Activated effector memory CD4-positive, alpha-beta T cell treated with anti-CD3 and anti-CD28 coated beads, Interleukin-2, amount 50 U/mL, for 16 hours (primary cell): ENCODE data around the gene SLCO2B1.
A peak's percentile ranks its signal among the peaks of the same experiment; 100 is the strongest.
"Not testable (repeated sequence)": the region's sequence is repeated elsewhere in the genome, so short reads cannot be mapped to it uniquely, and the experiment has no call there.

Experiments used
- DNase-seq: peaks from one replicate; pipeline ENCODE4 v3.0.0-alpha.2; 2020

SLCO2B1 gene, protein sequence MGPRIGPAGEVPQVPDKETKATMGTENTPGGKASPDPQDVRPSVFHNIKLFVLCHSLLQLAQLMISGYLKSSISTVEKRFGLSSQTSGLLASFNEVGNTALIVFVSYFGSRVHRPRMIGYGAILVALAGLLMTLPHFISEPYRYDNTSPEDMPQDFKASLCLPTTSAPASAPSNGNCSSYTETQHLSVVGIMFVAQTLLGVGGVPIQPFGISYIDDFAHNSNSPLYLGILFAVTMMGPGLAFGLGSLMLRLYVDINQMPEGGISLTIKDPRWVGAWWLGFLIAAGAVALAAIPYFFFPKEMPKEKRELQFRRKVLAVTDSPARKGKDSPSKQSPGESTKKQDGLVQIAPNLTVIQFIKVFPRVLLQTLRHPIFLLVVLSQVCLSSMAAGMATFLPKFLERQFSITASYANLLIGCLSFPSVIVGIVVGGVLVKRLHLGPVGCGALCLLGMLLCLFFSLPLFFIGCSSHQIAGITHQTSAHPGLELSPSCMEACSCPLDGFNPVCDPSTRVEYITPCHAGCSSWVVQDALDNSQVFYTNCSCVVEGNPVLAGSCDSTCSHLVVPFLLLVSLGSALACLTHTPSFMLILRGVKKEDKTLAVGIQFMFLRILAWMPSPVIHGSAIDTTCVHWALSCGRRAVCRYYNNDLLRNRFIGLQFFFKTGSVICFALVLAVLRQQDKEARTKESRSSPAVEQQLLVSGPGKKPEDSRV

DNA sequence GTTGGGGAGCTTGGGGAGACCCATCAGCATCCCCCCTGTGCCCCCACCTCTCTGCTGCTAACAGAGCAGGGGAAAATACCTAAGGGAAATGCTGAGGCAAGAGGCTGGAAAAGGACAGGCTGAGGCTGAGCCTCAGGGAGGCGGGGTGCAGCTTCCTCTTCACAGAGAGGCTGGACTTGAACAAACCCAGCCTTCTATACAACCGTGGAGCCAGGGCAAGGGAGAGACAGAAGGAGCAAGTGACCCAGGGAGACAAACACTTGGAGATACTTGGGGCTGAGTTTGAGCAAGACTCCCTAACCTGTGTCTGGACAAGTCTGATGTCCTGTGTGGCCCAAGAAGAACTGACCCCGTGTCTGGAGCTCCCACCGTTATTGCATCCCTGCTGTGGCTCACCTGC, at the start of gene SLCO2B1:
TSS of gene SLCO2B1 (plus strand) at position 229 of the 400 bp plus-strand sequence. CDS start 275 bp downstream, outside the sequence.
- no peak for DNase-seq

DNA sequence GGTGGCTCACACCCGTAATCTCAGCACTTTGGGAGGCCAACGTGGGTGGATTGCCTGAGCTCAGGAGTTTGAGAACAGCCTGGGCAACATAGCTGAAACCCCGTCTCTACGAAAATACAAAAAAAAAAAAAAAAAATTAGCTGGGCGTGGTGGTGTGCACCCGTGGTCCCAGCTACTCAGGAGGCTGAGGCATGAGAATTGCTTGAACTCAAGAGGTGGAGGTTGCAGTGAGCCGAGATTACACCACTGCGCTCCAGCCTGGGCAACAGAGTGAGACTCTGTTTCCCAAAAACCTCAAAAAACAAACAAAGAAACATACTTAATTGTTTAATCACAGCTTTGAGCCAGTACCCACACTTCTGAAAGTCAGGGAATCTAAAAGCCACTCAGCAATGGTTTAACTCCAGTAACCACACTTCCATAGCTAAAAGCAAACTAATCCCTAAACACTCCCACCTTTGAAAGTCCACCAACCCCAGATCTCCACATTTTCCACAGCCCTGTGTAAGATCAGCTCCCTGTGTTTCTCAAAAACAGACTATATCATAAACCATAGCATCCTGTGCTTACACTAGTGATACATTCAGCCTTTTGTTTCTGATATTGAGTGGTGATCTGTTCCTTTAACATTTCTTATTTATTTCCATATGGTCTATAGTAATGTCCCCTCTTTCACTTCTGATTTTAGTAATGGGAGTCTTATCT, 49.3 kb upstream of the SLCO2B1 start:
- DNase-seq, result no peak

DNA sequence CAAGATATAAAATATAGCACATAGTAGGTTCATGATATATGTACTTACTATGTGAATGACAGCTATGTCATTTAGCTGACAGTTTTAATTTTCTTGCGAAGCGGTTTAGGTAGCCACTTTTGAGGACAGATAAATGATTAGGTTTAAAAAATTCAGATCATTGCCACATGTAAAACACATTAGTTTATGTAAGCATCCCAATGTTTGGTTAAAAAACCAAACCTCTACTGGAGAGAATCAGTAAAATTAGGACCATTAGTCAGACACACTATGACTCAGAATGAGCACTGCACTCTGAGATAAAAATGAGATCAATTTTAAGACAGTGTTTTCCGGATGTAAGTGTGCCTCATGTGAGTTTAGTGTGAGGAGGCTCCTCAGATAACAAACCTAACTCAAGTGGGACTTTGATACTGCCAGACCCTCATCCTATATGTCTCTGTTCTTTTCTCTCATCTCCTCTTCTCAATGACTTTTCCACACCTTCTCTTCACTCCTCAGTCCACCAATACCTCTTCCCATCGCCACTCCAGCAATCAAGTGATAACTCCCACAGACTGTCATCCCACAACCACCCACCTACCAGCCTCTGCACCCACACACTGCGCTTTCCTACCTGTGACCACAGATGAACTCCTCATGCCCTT, 47.4 kb upstream of the SLCO2B1 start:
- DNase-seq, result no peak

DNA sequence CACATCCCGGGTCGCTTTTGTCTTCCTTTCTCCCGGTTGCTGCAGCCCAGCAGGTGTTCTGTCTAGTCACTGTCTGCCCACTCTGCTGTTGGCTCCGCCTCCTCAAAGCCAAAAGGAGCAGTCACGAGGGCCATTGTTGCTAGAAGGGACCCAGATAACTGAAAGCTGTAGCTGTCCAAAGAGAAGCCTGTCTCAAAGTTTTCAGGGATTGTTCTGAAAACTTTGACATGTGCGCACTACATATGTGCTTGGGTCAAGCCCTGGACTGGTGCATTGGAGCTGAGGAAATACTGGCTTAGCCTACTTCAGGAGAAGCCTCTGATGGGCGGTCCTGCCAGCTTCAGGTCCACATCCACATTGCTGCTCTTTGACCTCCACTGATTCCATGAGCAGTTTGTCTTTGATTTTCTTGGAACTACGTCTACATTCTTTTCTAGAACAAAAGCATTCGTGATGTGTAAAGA, 45.4 kb upstream of the SLCO2B1 start:
- DNase-seq, result no peak

DNA sequence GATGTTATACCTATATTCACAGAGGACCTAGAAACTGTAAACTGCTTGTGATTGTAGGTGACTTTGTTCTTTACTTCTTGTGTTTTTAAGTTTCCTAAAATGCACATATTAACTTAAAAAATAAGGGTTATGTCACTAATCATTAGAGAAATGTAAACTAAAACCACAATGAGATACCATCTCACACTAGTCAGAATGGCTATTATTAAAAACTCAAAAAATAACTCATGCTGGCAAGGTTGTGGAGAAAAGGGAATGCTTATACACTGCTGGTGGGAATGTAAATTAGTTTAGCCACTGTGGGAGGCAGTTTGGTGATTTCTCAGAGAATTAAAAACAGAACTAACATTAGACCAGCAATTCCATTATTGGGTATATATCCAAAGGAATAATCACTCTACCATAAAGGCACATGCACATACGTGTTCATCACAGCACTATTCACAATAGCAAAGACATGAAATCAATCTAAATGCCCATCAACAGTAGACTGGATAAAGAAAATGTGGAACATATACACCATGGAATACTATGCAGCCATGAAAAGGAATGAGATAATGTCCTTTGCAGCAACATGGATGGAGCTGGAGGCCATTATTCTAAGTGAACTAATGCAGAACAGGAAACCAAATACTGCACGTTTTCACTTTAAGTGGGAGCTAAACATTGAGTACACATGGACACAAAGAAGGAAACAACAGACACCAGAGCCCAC, 44.8 kb upstream of the SLCO2B1 start:
- not testable (repeated sequence) for DNase-seq

DNA sequence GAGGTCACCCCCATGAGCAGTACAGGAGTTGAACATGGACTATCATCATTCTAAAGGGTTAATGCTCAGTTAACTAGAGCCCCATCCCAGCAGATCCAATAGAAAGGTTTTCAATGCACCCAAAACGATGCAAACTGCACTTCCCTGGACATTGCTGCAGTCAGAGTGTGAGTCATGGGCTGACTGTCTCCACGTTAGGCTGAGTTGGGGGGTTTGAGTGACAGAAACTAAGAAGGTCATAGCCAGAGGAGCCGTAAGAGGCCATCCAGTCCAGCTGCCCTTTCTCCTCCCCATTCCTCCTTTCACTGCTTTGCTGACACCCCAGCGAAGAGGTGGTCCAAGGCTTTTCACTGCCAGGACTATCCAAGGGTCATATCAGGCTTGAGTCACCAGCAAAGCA, 43.7 kb upstream of the SLCO2B1 start:
- no peak for DNase-seq

DNA sequence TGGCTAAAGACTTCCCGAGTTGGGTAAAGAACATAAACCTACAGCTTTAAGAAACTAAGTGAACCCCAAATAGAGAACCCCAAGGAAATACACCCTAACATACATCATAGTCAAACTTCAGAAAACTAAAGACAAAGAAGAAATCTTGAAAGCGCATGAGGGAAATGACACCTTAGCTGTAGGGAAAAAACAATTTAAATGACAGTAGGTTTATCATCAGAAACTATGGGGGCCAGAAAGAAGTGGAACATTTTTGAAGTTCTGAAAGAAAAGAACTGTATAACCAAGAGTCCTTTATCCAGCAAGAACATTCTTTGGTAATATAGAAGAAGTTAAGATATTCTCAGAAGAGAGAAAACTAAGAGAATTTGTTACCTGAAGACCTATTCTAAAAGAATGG, 38.7 kb upstream of the SLCO2B1 start:
- DNase-seq, result no peak

DNA sequence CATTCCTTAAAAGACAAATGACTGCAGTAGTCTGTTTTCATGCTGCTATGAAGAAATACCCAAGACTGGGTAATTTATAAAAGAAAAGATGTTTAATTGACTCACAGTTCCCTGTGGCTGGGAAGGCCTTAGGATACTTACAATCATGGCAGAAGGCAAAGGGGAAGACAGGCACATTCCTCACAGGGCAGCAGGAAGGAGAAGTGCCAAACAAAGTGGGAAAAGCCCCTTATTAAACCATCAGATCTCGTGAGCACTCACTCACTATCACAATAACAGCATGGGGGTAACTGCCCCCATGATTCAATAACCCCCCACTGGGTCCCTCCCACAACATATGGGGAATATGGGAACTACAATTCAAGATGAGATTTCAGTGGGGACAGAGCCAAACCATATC, 37.9 kb upstream of the SLCO2B1 start:
- DNase-seq, result no peak

DNA sequence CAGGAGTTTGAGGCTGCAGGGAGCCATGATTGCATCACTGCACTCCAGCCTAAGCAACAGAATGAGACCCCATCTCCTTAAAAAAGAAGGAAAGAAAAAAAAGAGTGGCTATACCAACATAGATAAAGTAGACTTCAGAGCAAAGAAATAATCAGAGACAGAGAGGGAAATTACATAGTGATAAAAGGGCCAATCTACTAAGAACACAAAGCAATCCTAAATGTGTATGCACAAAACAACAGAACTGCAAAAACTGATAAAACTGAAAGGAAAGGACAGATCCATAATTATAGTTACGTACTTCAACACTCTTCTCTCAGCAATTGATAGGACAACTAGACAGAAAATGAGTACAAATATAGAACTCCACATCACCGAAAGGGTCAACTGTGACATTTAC, 36.4 kb upstream of the SLCO2B1 start:
- no peak for DNase-seq

DNA sequence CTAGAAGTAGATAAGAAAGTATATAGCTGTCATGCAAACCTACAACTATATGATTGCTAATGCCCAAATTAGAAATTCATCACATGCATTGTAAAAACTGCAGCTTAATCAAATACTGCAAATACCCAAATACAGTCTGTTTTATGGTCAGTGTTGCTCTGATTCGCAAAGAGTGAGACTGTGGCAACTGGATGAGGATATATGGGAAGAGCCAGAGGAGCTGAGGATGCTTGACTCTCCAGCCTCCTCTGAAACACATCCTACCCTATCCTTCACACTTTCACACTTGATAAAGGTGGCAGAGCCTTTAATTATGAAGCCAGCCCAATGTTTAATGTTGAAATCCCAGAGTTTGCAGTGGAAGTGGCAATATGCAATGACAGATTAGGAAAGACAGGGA, 32.3 kb upstream of the SLCO2B1 start:
- DNase-seq, result no peak

DNA sequence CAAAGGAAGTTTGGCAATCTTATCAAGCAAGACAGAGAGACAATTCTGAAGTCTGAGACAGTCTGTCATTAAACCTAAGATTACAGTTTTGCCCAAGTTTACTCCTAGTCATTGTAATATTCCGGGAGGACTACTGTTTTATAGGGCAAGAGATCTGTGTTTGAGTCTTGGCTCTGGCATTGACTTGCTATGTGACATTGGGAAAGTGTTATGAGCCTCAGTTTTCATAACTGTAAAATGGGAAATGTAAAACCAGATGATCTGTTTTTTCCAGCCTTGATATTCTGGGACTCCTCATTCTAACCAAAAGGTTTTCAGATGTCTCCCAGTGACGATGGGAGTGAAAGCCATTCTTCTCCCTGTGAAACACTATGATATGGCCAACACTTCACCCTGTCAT, 24.3 kb upstream of the SLCO2B1 start:
- DNase-seq, result no peak

DNA sequence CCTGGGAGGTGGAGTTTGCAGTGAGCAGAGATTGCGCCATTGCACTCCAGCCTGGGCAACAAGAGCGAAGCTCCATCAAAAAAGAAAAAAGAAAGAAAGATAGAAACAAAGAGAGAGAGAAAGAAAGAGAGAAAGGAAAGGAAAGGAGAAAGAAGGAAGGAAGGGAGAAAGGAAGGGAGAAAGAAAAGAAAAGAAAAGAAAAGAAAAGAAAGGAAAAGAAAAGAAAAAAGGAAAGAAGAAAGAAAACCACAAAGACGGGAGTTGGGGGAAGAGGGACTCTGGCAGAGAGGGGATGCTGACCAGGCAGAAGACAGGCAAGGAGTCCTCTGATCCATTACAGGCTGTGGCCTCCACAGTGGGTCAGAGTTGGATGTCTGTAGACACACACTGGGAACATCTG, 18.8 kb upstream of the SLCO2B1 start:
- DNase-seq, result no peak

DNA sequence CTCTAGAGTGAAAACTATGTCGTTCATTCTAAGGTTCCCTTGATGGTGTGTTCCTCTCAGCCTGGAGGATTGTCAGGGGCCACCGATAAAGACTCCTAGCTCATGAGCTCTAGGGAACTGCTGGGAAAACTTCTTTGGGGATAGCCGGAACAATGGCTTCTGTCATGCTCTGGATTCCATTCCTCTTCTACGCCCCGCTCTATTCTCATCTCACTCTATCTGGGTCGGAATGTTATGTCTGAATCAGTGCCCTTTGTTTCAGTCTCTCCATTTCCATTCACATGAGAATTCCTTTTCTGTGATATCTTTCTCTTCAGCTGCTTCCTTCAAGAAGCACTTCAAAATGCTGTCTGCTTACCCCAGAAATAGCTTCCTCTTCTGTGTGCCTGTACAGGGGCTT, 16.9 kb upstream of the SLCO2B1 start:
- no peak for DNase-seq

DNA sequence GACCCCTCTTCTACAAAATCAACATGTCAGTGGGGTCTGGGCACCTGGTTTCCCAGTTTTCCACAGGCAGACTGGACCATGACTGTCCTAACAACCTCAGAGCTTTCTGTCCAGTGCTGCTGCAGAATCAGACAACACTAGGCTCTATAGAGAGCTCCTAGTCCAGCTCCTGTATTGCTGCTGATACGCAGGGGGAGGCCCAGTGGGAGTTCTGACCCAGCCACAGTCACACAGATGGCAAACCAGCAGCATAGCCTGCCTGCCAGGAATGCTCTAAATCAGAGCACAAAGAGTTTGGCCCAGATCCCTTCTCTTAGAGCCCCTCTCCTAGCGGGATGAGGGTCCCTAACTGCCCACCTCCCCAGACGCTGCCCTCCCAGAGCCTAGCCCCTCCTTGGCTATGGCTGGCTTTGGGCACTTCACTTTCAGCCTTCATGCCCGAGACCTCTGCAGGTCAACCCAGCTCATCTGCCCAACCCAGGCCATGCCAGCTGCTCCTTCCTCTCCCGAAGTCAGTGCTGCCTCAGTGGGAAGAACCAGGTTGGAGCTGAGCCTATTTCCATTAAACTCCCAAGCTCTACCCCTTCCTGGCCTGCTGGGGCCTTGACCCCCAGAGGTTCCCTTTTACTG, 15.8 kb upstream of the SLCO2B1 start:
- DNase-seq, result no peak

DNA sequence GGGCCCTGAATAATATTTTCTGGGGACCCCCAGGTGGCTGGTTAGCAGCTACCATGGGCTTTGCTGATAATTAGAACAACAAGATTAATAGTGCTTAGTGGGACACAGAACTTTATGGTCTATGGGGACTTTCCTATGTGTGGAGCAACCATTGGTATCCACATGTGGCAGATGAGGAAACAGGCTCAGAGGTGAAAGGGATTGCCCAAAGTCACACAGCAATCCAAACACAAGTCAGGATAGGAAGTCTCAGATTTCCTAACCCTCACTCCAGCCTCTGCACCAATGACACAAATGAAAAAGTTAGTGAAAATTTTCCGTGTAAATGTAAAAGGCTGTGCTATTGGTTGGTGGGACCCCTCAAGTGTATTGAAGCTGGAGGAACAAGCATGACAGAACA, 15.3 kb upstream of the SLCO2B1 start:
- DNase-seq, result no peak

DNA sequence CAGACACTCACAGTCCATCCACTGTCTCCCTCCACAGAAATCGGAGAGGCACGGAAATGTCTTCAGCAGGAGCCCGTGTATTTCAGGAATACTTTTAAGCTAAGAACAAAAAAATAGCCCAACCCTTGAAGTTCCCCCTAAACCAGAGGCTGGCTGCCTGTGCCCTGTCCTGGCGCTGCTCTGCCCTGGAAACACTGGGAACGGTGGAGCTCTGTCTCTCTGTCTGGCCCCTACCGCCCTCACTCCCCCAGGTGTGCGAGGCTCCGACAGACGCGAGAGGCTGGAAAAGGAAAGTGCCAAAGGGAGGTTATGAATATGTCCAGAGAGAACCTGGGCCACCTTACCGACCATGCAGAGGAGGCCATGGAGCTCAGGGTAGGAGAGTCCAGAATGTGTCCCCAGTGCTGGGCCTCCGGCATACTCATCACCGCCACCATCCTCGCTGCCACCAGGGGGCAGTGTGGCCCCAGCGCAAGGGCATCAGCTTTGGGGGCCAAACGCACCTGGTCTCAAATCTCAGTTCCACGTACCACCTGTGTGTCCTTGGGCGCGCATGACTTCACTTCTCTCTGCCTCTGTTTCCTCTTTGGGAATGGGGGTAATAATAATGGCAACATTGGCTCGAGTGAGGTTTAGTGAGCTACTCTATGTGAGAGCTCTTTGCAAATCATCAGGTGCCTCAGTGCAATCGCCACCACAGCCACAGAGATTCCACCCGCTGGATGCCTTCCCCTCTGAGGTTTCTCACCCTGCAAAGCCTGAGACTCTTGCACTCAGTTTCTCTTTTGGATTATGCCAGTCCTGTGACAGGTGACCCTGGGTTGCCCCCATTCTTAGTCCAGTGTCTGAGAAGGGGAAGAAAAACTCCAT, 10.4 kb upstream of the SLCO2B1 start:
- DNase-seq, result peak; percentile 92

DNA sequence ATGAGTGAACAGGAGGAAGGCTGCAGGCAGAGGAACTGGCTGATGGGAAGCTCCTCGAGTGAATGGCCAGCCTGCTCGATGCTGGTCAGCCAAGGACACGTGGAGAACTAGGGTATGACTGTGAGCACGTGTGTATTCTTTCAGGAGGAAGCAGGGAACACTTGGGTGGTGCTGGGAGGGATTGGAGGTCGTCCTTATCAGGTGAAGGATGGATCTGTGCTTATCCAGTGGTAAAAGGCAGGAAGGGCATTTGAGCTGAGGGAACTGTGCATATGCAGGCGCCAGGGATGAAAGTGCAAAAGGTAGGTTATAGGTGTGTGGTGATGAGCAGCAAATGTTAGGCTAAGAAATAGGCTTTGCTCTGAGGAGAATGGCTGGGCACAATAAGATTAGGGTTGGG, 9.7 kb upstream of the SLCO2B1 start:
- DNase-seq, result no peak

DNA sequence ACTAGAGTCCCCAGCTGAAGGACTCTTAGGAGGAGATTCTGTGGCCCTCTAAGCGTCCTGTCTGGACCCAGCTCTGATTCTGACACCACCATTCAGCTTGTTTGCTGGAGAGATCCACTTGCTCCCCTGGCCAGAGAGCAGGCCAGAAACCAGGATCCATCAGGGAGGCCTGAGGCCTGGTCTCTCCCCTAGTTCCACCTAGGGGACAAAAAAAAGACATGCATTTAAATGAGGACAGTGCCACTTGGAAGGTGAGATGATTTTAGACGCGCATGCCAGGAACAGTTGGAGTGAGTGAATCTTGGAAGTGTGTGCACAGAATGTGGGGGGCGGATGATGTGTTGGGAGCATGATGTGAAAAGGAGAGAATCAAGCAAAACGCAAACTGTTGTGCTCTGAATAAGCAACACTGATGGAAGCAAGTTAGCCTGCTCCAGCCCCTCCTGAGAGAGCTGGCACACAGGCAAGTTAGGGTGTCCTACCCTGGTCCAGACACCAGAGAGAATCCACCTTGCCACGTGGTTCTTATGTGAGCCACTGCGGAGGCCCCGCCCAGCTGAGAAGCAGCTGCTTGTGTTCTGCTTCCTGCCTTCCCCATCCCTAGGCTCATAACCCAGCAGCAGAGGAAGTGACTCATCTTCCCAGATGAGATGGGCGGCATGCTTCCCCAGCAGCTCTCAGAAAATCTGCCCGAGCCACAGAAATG, 8.0 kb upstream of the SLCO2B1 start:
- DNase-seq, result peak; percentile 89

DNA sequence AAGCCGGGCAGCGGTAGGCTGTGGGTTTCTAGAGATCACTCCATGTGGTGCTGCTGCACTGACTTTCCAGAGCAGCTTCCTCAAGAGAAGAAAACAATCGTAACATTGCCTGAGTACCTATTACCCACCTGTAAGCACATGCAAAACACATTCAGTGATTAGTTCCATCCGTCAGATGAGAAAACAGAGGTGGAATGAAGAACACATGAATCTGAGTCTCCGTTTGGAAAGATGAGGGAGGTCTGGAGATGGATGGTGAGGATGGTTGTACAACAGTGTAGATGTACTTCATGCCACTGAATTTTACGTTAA, 7.5 kb upstream of the SLCO2B1 start:
- no peak for DNase-seq

DNA sequence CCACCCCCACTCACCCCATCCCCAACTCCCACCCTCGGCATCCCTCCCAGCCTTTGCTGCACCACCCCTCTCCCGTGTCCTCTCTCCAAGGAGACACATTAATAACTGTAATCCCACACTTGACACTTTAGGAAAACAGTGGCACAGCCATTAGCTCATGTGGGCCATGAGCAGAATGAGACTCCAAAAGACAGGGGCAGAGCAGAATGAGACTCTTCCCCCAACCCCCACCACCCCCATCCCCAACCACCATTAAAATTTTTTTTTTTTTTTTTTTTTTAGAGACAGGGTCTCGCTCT, 6.2 kb upstream of the SLCO2B1 start:
- DNase-seq, result no peak
